Thyroid gland (tissue), 4 donors: ENCODE measurements around the gene HCRT.

Experiments
- CTCF ChIP-seq, 6 experiments: fragments of 200-600 bp in 3 of 6; fragments of 450-650 bp in 3 of 6; sonication (generic) in 3 of 6; IDR thresholded peaks; one replicate each; pipeline ENCODE4 v1.5.1; 2016 to 2019; ENCODE audit warnings: antibody characterized with exemption in 6 of 6, mild to moderate bottlenecking in 2 of 6, inconsistent platforms in 1 of 6, moderate library complexity in 1 of 6
- POLR2A ChIP-seq, 2 donors: fragments of 450-650 bp; IDR thresholded peaks; one replicate each; pipeline ENCODE4 v1.6.1; 2017; ENCODE audit warnings: antibody characterized with exemption in 2 of 2, mild to moderate bottlenecking in 2 of 2, moderate library complexity in 1 of 2

- TF ChIP-seq CTCF (IDR thresholded peaks at IDR 0.05) (no peak), POLR2A (IDR thresholded peaks at IDR 0.05) (no peak)
Measured at GRCh38 chr17:42199416-42200011, 14.3 kb upstream of the HCRT start.
